HepG2 (cell line): Measurements from ENCODE around the gene HMG20B.

Source experiments
- CTCF ChIP-seq: sonication (generic); formaldehyde crosslinking; IDR thresholded peaks from 2 replicates; pipeline ENCODE4 v1.5.0; 2020; ENCODE audit warnings: mild to moderate bottlenecking, missing genetic modification reagents, moderate library complexity
- HDAC1 ChIP-seq: sonication (generic); formaldehyde crosslinking; IDR thresholded peaks from 2 replicates; pipeline ENCODE4 v1.5.1; 2020; ENCODE audit warnings: mild to moderate bottlenecking, missing genetic modification reagents
- HINFP ChIP-seq: sonication (generic); formaldehyde crosslinking; IDR thresholded peaks from 2 replicates; pipeline ENCODE4 v1.4.0; 2020; ENCODE audit warnings: low read depth, mild to moderate bottlenecking, missing genetic modification reagents
- HNF1A ChIP-seq, 2 experiments: sonication (generic) in 1 of 2; formaldehyde crosslinking in 1 of 2; IDR thresholded peaks; 2 replicates each; pipeline versions ENCODE4 v1.4.0 to v1.6.1; 2016 to 2020; ENCODE audit warnings: borderline replicate concordance in 1 of 2, low read depth in 1 of 2, mild to moderate bottlenecking in 1 of 2, missing genetic modification reagents in 1 of 2
- NFIC ChIP-seq: IDR thresholded peaks from 2 replicates; pipeline ENCODE4 v1.6.1; 2012; ENCODE audit warnings: mild to moderate bottlenecking, low read length, inconsistent platforms
- NFYB ChIP-seq: sonication (generic); formaldehyde crosslinking; IDR thresholded peaks from 2 replicates; pipeline ENCODE4 v1.4.0; 2020; ENCODE audit warnings: missing genetic modification reagents
- SIN3A ChIP-seq: IDR thresholded peaks from 2 replicates; pipeline ENCODE4 v1.6.1; 2011; ENCODE audit warnings: low read depth, mild to moderate bottlenecking, control low read depth, low read length, borderline replicate concordance
- SMAD3 ChIP-seq: sonication (generic); formaldehyde crosslinking; IDR thresholded peaks from 2 replicates; pipeline ENCODE4 v1.4.0; 2020; ENCODE audit warnings: missing genetic modification reagents
- ZNF274 ChIP-seq: sonication (generic); formaldehyde crosslinking; IDR thresholded peaks from 2 replicates; pipeline ENCODE4 v1.5.1; 2020; ENCODE audit warnings: mild to moderate bottlenecking, missing genetic modification reagents
- ZNF687 ChIP-seq: sonication (generic); formaldehyde crosslinking; IDR thresholded peaks from 2 replicates; pipeline ENCODE4 v1.5.1; 2020; ENCODE audit warnings: mild to moderate bottlenecking, missing genetic modification reagents, moderate library complexity

GRCh38 chr19:3613818-3614661 is 41.3 kb downstream of the HMG20B start:
- no peak for TF ChIP-seq ZNF274 (CRISPR knock-in tag)
- no peak for TF ChIP-seq HDAC1 (CRISPR knock-in tag)
- TF ChIP-seq CTCF (CRISPR knock-in tag): no peak
- no peak for TF ChIP-seq HNF1A (IDR thresholded peaks at IDR 0.05; ENCODE audit: low read depth)
- TF ChIP-seq HNF1A (CRISPR knock-in tag; IDR thresholded peaks at IDR 0.05; ENCODE audit: borderline replicate concordance): no peak
- TF ChIP-seq NFYB (CRISPR knock-in tag): no peak
- no peak for TF ChIP-seq NFIC
- TF ChIP-seq ZNF687 (CRISPR knock-in tag): no peak
- TF ChIP-seq SIN3A: no peak
- no peak for TF ChIP-seq HINFP (CRISPR knock-in tag)
- no peak for TF ChIP-seq SMAD3 (CRISPR knock-in tag)
